Measurements from ENCODE around the gene FITM1.

Gene FITM1, protein sequence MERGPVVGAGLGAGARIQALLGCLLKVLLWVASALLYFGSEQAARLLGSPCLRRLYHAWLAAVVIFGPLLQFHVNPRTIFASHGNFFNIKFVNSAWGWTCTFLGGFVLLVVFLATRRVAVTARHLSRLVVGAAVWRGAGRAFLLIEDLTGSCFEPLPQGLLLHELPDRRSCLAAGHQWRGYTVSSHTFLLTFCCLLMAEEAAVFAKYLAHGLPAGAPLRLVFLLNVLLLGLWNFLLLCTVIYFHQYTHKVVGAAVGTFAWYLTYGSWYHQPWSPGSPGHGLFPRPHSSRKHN

GRCh38 chr14:24130380-24130716, at the start of gene FITM1:
TSS of gene FITM1 (plus strand) at chr14:24130659. CDS start at chr14:24131564, 905 bp downstream.
- no peak for DNase-seq (ENCODE audit: low spot score)
- no peak for TF ChIP-seq CTCF (conservative IDR thresholded peaks at IDR 0.05; ENCODE audit: low read depth)
- no peak within 1 kb of the TSS for H3K27ac ChIP-seq
- ChIA-PET CTCF (no interaction called here), POLR2A (ENCODE audit: low non-redundant PET) (no interaction called here)

- no peak for TF ChIP-seq CTCF (conservative IDR thresholded peaks at IDR 0.05; ENCODE audit: low read depth)
- ChIA-PET CTCF (interaction anchor here (0.7 to 1.6 kb wide), 2 partner anchors 10 to 28 kb away, joined by 3 to 7 read pairs; no protein-coding TSS in a partner anchor), POLR2A (ENCODE audit: low non-redundant PET) (interaction anchor here (0.5 to 1.3 kb wide), 3 partner anchors 32 to 93 kb away, joined by 3 to 4 read pairs (median 3); partner anchors contain the start of genes DCAF11 and NRL)
- peak overlapping the region; percentile 72 for H3K27ac ChIP-seq
- DNase-seq (ENCODE audit: low spot score) = peak; percentile 57
Measured at GRCh38 chr14:24080888-24081738, 49.3 kb upstream of the FITM1 start.

- ChIA-PET POLR2A (ENCODE audit: low non-redundant PET) (interaction anchor here (0.6 to 0.9 kb wide), 2 partner anchors 20 to 93 kb away, joined by 3 read pairs; no protein-coding TSS in a partner anchor), CTCF (interaction anchor here (1.0 to 1.6 kb wide), 2 partner anchors 24 to 27 kb away, joined by 6 to 7 read pairs; no protein-coding TSS in a partner anchor)
- TF ChIP-seq CTCF (conservative IDR thresholded peaks at IDR 0.05; ENCODE audit: low read depth) = no peak
- peak overlapping the region; percentile 72 for H3K27ac ChIP-seq
- no peak for DNase-seq (ENCODE audit: low spot score)
Measured at GRCh38 chr14:24081739-24082211, 48.7 kb upstream of the FITM1 start.

- ChIA-PET CTCF (interaction anchor here (1.0 kb wide), 1 partner anchor 24 kb away, joined by 6 read pairs; no protein-coding TSS in a partner anchor), POLR2A (ENCODE audit: low non-redundant PET) (interaction anchor here (0.6 kb wide), 1 partner anchor 20 kb away, joined by 3 read pairs; no protein-coding TSS in a partner anchor)
Measured at GRCh38 chr14:24082411-24083080, 47.9 kb upstream of the FITM1 start.

GRCh38 chr14:24083462-24083861, 47.0 kb upstream of the FITM1 start:
- CTCF ChIA-PET = no interaction called here
- POLR2A ChIA-PET (ENCODE audit: low non-redundant PET) = no interaction called here
- H3K27ac ChIP-seq = no peak overlapping the region
- no peak for TF ChIP-seq CTCF (conservative IDR thresholded peaks at IDR 0.05; ENCODE audit: low read depth)
- DNase-seq (ENCODE audit: low spot score) = no peak

More at GRCh38 chr14:24082411-24083080, 47.9 kb upstream of the FITM1 start:
- no peak for TF ChIP-seq CTCF (conservative IDR thresholded peaks at IDR 0.05; ENCODE audit: low read depth)
- no peak for DNase-seq (ENCODE audit: low spot score)
- no peak overlapping the region for H3K27ac ChIP-seq

DNA sequence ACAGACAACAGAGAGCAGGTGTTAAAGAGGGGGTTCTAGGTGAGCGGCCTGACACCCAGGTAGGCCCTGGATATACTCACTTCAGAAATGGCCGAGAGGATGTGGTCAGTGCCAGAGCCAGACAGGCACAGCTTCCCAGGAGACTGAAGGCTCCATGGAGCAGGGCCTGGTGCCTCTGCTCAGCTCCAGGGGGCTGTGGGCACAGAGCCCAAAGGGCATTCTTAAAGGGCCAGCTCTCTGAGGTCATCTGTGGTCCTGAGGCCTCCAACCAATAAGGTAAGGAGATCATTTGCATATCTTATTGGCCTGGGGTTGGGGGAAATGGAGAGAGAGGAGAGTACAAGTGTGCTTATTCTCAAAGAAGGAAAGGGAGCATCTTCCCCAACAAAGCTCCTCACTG, 46.0 kb upstream of the FITM1 start:
- TF ChIP-seq CTCF (conservative IDR thresholded peaks at IDR 0.05; ENCODE audit: low read depth) = no peak
- CTCF ChIA-PET = interaction anchor here (0.6 kb wide), 2 partner anchors 73 to 1837 kb away, joined by 3 to 4 read pairs; no protein-coding TSS in a partner anchor
- DNase-seq (ENCODE audit: low spot score) = no peak
- no peak overlapping the region for H3K27ac ChIP-seq
- POLR2A ChIA-PET (ENCODE audit: low non-redundant PET) = no interaction called here

All from RWPE1 (cell line).